ENCODE results near the gene TPPP.
A peak's percentile ranks its signal among the peaks of the same experiment; 100 is the strongest.

The TPPP gene

GRCh38 chr5:676699-677076 is 16.5 kb downstream of the TPPP start:
- no peak for DNase-seq

GRCh38 chr5:675871-676698 is 17.1 kb downstream of the TPPP start:
- DNase-seq = no peak

GRCh38 chr5:675111-675870 is 17.9 kb downstream of the TPPP start:
- DNase-seq = no peak

GRCh38 chr5:674630-675011 is 18.5 kb downstream of the TPPP start:
- no peak for DNase-seq

- no peak for DNase-seq
Observed at GRCh38 chr5:673831-674629, 19.1 kb downstream of the TPPP start.

GRCh38 chr5:673161-673830 is 19.9 kb downstream of the TPPP start:
- no peak for DNase-seq

- peak; percentile 80 to 88 for DNase-seq
Observed at GRCh38 chr5:672329-673160, 20.6 kb downstream of the TPPP start.

GRCh38 chr5:671459-672328 is 21.5 kb downstream of the TPPP start:
- DNase-seq = peak; percentile 60 to 75

- DNase-seq = no peak
Observed at GRCh38 chr5:670396-671270, 22.5 kb downstream of the TPPP start.

- DNase-seq = no peak
Observed at GRCh38 chr5:669842-670395, 23.2 kb downstream of the TPPP start.

- peak in 1 of 2 donors; percentile 53 for DNase-seq
Observed at GRCh38 chr5:669111-669841, 23.9 kb downstream of the TPPP start.

GRCh38 chr5:668283-668995 is 24.7 kb downstream of the TPPP start:
- no peak for DNase-seq

GRCh38 chr5:666816-667498 is 26.2 kb downstream of the TPPP start:
- no peak for DNase-seq

- no peak for DNase-seq
Observed at GRCh38 chr5:665956-666711, 27.0 kb downstream of the TPPP start.

GRCh38 chr5:665541-665955 is 27.6 kb downstream of the TPPP start:
- DNase-seq = no peak

- no peak for DNase-seq
Observed at GRCh38 chr5:664994-665360, 28.2 kb downstream of the TPPP start.
